ENCODE results near the gene HMMR.

The HMMR gene

DNA sequence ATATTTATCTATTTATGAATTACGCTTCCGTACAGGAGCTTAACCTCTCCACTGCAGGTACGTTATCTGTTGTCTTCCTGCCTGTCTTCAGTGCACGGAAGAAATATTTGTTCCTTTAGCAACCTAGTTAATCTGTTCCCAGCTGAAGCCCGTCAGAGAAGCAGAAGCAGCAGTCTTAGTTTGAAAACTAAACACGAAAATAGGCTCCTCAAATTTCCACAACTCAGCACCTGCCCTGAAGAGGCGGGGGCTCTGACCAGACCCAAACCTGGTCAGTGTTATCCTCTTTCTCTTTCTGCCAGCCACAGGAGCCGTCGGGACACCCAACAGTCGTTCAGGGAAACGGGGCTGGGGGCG is 992 bp upstream of the HMMR start:
- Histone ChIP-seq H3K4me3 (replicated peaks; ENCODE audit: insufficient read depth, low read length) (peak overlapping the region; percentile 68), H3K27me3 (ENCODE audit: insufficient read depth, poor library complexity, severe bottlenecking) (no peaks in the 10 kb centered on the region), H3K27ac (replicated peaks) (peak overlapping the region; percentile 99)
- DNase-seq (ENCODE audit: low read depth in 1 of 2, low spot score in 1 of 2) = peak in 1 of 2 experiments; percentile 31
- no peak for TF ChIP-seq GABPA (IDR thresholded peaks at IDR 0.05; ENCODE audit: low read depth)
- TF ChIP-seq CTCF (IDR thresholded peaks at IDR 0.05; ENCODE audit: insufficient read depth, low read length) = no peak
- TF ChIP-seq, protein P1, sequence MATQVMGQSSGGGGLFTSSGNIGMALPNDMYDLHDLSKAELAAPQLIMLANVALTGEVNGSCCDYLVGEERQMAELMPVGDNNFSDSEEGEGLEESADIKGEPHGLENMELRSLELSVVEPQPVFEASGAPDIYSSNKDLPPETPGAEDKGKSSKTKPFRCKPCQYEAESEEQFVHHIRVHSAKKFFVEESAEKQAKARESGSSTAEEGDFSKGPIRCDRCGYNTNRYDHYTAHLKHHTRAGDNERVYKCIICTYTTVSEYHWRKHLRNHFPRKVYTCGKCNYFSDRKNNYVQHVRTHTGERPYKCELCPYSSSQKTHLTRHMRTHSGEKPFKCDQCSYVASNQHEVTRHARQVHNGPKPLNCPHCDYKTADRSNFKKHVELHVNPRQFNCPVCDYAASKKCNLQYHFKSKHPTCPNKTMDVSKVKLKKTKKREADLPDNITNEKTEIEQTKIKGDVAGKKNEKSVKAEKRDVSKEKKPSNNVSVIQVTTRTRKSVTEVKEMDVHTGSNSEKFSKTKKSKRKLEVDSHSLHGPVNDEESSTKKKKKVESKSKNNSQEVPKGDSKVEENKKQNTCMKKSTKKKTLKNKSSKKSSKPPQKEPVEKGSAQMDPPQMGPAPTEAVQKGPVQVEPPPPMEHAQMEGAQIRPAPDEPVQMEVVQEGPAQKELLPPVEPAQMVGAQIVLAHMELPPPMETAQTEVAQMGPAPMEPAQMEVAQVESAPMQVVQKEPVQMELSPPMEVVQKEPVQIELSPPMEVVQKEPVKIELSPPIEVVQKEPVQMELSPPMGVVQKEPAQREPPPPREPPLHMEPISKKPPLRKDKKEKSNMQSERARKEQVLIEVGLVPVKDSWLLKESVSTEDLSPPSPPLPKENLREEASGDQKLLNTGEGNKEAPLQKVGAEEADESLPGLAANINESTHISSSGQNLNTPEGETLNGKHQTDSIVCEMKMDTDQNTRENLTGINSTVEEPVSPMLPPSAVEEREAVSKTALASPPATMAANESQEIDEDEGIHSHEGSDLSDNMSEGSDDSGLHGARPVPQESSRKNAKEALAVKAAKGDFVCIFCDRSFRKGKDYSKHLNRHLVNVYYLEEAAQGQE (IDR thresholded peaks at IDR 0.05; ENCODE audit: insufficient replicate concordance, low read depth) = no peak
- no peak for TF ChIP-seq SPI1 (IDR thresholded peaks at IDR 0.05; ENCODE audit: borderline replicate concordance, low read depth)
- TF ChIP-seq POLR2AphosphoS5 (IDR thresholded peaks at IDR 0.05; ENCODE audit: low read depth) = no peak

DNA sequence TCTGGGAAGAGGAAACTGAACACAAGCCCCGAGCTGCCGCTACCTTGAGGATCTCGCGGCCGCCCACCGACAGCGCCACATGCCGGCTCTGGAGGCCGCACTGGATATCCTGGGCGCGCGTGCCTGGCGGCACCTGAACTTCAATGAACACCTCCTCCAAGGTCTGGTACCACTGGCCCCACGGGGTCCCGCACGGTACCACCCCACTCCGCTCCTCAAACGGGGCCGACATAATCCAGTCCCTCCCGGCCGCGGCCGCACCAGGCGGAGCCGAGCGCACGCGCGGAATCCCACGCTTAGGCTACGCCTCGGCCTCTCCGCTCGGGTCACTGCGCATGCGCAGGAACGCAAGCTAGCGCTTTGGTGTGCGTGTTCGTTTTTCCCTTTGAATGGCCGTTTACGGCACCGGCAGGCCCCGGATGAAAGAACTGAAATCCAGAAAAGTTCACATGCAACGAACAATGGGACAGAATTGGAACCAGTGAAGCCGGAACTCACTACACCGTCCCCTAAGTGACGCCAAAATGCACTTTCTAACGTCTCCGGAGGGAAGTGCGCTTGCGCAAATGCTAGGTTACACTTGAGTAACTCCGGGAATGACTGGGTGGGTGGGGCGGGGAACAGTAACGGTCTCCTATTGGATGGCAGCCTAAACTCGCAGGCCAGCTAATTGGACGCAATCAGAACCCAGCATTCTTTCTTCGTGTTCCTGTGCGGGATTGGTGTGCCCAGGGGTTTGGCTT is 442 bp upstream of the HMMR start, which contains the start of gene NUDCD2:
Gene NUDCD2, minus strand, starts transcription at position 284 of the 743 bp plus-strand sequence. Its CDS starts 52 bp downstream, at position 232.
- TF ChIP-seq CTCF (IDR thresholded peaks at IDR 0.05; ENCODE audit: insufficient read depth, low read length) (no peak), GABPA (IDR thresholded peaks at IDR 0.05; ENCODE audit: low read depth) (no peak), SPI1 (IDR thresholded peaks at IDR 0.05; ENCODE audit: borderline replicate concordance, low read depth) (peak; percentile 25; the same call in 1 of the 2 replicates), POLR2AphosphoS5 (IDR thresholded peaks at IDR 0.05; ENCODE audit: low read depth) (peak; percentile 97)
- TF ChIP-seq, protein P1 (IDR thresholded peaks at IDR 0.05; ENCODE audit: insufficient replicate concordance, low read depth) = no peak
- Histone ChIP-seq H3K4me3 (replicated peaks; ENCODE audit: insufficient read depth, low read length) (peak within 1 kb of the TSS; percentile 68), H3K27ac (replicated peaks) (peak within 1 kb of the TSS; percentile 99), H3K27me3 (ENCODE audit: insufficient read depth, poor library complexity, severe bottlenecking) (no peaks in the 10 kb centered on the region)
- DNase-seq (ENCODE audit: low read depth in 1 of 2, low spot score in 1 of 2) = peak; percentile 95 to 98

DNA sequence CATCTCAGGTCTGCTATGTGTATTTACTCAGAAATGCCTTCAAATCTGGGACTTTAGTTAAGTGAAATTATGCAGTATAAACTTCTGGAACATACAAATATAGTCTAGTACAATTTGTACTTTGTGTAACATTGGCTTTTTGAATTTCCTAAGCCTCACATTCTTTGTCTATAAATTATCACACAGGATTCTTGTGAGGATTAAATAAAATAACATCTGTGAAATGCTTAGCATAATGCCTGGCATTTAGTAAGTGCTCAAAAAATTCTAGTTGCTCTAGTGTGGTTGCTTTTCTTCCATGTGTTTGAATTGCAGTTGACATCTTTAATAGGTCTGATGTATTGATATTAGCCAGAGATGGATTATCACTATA is 2.6 kb downstream of the HMMR start:
- Histone ChIP-seq H3K27me3 (ENCODE audit: insufficient read depth, poor library complexity, severe bottlenecking) (no peaks in the 10 kb centered on the region), H3K27ac (replicated peaks) (0 out of 2 replicates have a peak overlapping the region, but pooled peaks have one; percentile 13), H3K4me3 (replicated peaks; ENCODE audit: insufficient read depth, low read length) (no peak overlapping the region)
- TF ChIP-seq SPI1 (IDR thresholded peaks at IDR 0.05; ENCODE audit: borderline replicate concordance, low read depth) (no peak), POLR2AphosphoS5 (IDR thresholded peaks at IDR 0.05; ENCODE audit: low read depth) (no peak), CTCF (IDR thresholded peaks at IDR 0.05; ENCODE audit: insufficient read depth, low read length) (no peak), GABPA (IDR thresholded peaks at IDR 0.05; ENCODE audit: low read depth) (no peak)
- TF ChIP-seq, protein P1 (IDR thresholded peaks at IDR 0.05; ENCODE audit: insufficient replicate concordance, low read depth) = no peak
- DNase-seq (ENCODE audit: low read depth in 1 of 2, low spot score in 1 of 2) = no peak
